ENCODE data around the gene DGKD. TPM values are rescaled to one million over a fixed set of nuclear protein-coding genes. Genes with fewer than 3 reads are reported as not detected.
A peak's percentile ranks its signal among the peaks of the same experiment; 100 is the strongest.

Gene DGKD
- total RNA-seq, 1 experiment from 2014 or later: 28.2 TPM

- Histone ChIP-seq H3K27ac (peak overlapping the region; percentile 46), H3K4me1 (peaks cover 20% of the 10 kb centered on the region), H3K9me3 (replicated peaks) (peaks cover 12% of the 10 kb centered on the region), H3K4me3 (no peak overlapping the region), H3K36me3 (peaks cover 4% of the 10 kb centered on the region; the same call in 1 of the 2 replicates), H3K27me3 (no peaks in the 10 kb centered on the region)
- DNase-seq: peak; percentile 51 to 58
These were observed 59.4 kb downstream of the DGKD start for GRCh38 chr2:233413559-233414272.

DNA sequence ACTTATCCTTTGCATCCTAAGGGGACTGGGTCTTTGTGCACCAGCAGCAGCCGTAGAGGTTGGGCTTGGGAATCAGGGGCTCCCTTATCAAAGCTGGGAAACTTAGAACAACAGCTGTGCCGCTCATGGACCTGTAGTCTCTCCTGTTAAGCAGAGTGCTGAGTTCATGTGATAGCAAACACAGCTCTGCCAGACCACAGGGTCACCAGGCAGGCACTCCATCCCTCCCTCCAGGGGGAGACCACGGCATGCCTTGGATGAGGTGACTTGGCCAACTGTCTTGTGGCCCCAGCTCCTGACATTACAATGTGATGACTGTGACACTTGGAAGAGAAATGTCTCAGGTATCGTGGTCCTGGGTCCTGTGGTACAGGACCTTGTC is 60.0 kb downstream of the DGKD start:
- Histone ChIP-seq H3K27ac (peak overlapping the region; percentile 46), H3K4me1 (peaks cover 20% of the 10 kb centered on the region), H3K36me3 (peaks cover 4% of the 10 kb centered on the region; the same call in 1 of the 2 replicates), H3K9me3 (replicated peaks) (peaks cover 12% of the 10 kb centered on the region), H3K4me3 (no peak overlapping the region), H3K27me3 (no peaks in the 10 kb centered on the region)
- DNase-seq: peak; percentile 55 to 56

DNA sequence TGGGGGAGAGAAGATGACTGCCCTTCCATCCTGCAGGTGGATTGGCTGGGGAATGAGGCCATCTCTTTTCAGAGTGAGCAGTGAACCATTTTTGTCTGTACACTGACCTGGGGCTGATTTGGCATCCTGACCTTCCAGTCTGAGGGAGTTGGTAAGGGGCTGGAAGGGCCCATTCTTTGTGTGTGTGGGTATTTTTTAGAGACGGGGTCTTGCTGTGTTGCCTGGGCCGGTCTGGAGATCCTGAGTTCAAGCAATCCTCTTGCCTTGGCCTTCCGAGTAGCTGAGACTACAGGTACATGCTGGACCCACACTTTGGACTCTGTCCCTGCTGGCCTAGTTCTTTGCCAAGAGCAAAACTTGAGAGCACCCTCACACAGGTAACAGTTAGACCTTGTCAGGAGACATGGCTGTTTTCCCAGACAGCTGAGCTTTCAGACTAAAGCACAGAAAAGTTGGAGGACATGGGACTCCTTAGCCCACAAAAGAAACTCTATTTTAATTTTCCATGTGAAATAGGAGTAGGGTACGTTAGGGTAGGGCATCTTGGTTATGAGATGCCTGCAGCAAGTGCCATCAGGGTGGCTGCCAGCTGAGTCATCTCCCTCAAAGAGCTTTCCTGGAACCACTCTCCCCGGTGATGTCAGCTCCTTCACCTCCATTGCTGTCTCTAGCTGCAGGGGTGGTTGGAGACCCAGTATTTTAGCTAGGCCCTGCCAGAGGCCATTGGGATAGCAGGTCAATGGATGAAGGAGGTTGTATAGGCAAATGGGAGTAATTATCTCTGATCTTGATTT is 60.7 kb downstream of the DGKD start:
- peak; percentile 25 to 35 for DNase-seq
- Histone ChIP-seq H3K36me3 (peaks cover 4% of the 10 kb centered on the region; the same call in 1 of the 2 replicates), H3K4me1 (peaks cover 20% of the 10 kb centered on the region), H3K27ac (peak overlapping the region; percentile 46), H3K9me3 (replicated peaks) (peaks cover 12% of the 10 kb centered on the region), H3K4me3 (no peak overlapping the region), H3K27me3 (no peaks in the 10 kb centered on the region)

GRCh38 chr2:233416199-233416598 is 61.9 kb downstream of the DGKD start:
- no peak for DNase-seq
- Histone ChIP-seq H3K9me3 (replicated peaks) (peaks cover 7% of the 10 kb centered on the region), H3K4me3 (no peak overlapping the region), H3K27me3 (no peaks in the 10 kb centered on the region), H3K36me3 (no peaks in the 10 kb centered on the region; the same call in 1 of the 2 replicates), H3K4me1 (peaks cover 20% of the 10 kb centered on the region), H3K27ac (no peak overlapping the region)

GRCh38 chr2:233416706-233417105 is 62.4 kb downstream of the DGKD start:
- Histone ChIP-seq H3K36me3 (no peaks in the 10 kb centered on the region; the same call in 1 of the 2 replicates), H3K27ac (no peak overlapping the region), H3K9me3 (replicated peaks) (0 out of 2 replicates have a peak, but pooled peaks cover 3% of the 10 kb centered on the region), H3K4me3 (no peak overlapping the region), H3K27me3 (no peaks in the 10 kb centered on the region), H3K4me1 (peaks cover 20% of the 10 kb centered on the region)
- DNase-seq: no peak

DNA sequence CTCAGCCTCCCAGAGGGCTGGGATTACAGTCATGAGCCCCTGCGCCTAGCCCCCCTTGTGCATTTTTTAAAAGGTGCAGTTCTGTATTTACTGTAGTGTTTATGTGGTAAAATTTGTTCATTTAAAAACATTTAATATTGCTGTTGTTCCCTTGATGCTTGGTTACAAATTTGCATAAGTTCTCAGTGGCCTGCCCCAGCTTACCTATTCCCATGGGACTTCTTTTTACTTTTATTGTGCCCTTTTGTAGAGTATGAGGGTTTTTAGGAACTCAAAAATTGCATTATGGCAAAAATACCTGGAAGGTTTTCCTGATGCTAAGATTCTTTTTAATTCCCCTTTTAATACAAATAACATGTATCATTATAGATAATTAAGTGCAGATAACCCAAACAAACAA is 63.0 kb downstream of the DGKD start:
- peaks cover 20% of the 10 kb centered on the region for H3K4me1 ChIP-seq
- DNase-seq: no peak
- H3K4me3 ChIP-seq: no peak overlapping the region
- no peaks in the 10 kb centered on the region for H3K27me3 ChIP-seq
- no peaks in the 10 kb centered on the region; the same call in 1 of the 2 replicates for H3K36me3 ChIP-seq
- 0 out of 2 replicates have a peak, but pooled peaks cover 3% of the 10 kb centered on the region for H3K9me3 ChIP-seq (replicated peaks)
- H3K27ac ChIP-seq: no peak overlapping the region

- no peaks in the 10 kb centered on the region; the same call in 1 of the 2 replicates for H3K36me3 ChIP-seq
- no peak overlapping the region for H3K27ac ChIP-seq
- no peak for DNase-seq
- no peak overlapping the region for H3K4me3 ChIP-seq
- no peaks in the 10 kb centered on the region for H3K9me3 ChIP-seq (replicated peaks)
- no peaks in the 10 kb centered on the region for H3K27me3 ChIP-seq
- peaks cover 20% of the 10 kb centered on the region for H3K4me1 ChIP-seq
These were observed 63.9 kb downstream of the DGKD start for GRCh38 chr2:233418052-233418760.

DNA sequence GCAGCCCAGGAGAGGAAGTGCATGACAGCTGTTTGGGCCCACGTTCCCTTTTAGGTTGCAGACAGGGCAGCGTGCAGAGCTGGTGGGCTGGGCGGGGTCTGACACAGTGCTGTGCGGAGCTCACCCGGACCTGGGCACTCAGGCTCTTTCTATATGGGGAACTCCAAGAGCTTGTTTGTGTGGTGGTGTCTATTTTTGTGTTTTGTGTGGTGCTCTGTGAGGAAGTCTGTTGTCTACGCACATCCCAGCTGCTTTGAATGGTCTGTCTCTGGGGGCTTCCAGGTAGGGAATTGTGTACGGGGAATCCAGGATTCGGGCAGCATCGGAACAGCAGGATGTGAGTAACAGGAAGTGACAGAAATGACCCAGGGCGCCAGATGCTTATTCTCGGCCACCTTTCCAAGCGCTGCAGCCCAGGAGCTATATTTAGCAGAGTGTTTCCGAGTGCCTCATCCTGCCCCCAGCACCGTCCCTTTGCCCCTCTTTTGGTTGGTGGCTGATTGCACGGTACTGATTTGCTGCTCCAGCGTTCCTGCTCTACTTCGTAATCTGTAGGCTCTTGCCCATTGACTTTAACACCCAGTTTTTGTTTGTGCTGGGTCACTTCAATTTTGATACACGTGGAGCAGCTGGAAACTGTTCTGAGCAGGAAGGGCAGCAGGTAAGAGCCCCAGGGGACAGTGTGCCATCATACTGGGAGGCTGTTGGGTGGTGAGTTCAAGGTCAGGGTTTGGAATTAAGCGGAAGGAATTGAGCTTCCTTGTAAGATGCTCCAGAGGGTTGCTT is 64.7 kb downstream of the DGKD start:
- Histone ChIP-seq H3K27me3 (no peaks in the 10 kb centered on the region), H3K4me1 (peaks cover 14% of the 10 kb centered on the region), H3K27ac (no peak overlapping the region), H3K9me3 (replicated peaks) (no peaks in the 10 kb centered on the region), H3K36me3 (no peaks in the 10 kb centered on the region; the same call in 1 of the 2 replicates), H3K4me3 (no peak overlapping the region)
- DNase-seq: no peak

GRCh38 chr2:233419602-233420391 is 65.5 kb downstream of the DGKD start:
- Histone ChIP-seq H3K27me3 (no peaks in the 10 kb centered on the region), H3K4me3 (no peak overlapping the region), H3K27ac (no peak overlapping the region), H3K9me3 (replicated peaks) (no peaks in the 10 kb centered on the region), H3K4me1 (peaks cover 6% of the 10 kb centered on the region), H3K36me3 (peaks cover 2% of the 10 kb centered on the region)
- DNase-seq: no peak

DNA sequence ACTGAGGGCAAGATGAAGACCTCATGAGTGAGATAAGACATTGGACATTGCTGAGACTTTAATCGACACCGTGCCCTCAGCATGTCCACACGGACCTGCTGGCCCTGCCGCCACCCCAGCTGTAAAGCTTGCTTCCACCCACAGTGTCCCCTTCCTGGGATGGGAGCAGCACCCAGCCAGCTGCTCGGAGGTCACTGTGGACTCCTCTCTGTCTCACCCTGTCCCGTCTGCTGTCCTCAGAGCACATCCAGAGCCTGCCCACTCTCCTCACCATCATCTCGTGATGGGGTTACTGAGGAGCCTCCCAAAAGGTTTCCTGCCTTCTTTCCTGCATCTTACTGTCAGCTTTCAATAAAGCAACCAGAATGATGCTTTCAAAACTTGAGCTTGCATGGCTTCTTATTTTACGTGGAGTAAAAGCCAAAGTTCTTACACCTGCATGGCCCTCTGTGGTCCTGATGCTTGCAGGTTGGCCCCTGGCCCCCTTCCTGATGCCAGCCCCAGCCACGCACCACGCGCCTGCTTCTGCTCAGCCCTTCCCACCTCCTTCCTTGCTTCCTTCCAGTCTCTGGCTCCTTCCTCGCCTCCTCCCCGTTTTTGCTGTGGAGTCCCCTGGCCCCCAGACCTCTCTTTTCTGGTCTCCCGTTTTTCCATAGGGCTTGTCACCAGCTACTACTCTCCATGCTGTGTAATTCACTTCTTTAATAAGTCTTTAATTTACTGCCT is 67.0 kb downstream of the DGKD start:
- Histone ChIP-seq H3K27ac (no peak overlapping the region), H3K36me3 (peaks cover 3% of the 10 kb centered on the region), H3K4me3 (no peak overlapping the region), H3K9me3 (replicated peaks) (no peaks in the 10 kb centered on the region), H3K4me1 (peaks cover 7% of the 10 kb centered on the region), H3K27me3 (no peaks in the 10 kb centered on the region)
- DNase-seq: no peak

- no peak overlapping the region for H3K27ac ChIP-seq
- no peak for DNase-seq
- peaks cover 12% of the 10 kb centered on the region for H3K4me1 ChIP-seq
- H3K36me3 ChIP-seq: peaks cover 3% of the 10 kb centered on the region
- H3K4me3 ChIP-seq: no peak overlapping the region
- H3K27me3 ChIP-seq: no peaks in the 10 kb centered on the region
- no peaks in the 10 kb centered on the region for H3K9me3 ChIP-seq (replicated peaks)
These were observed 67.9 kb downstream of the DGKD start for GRCh38 chr2:233422050-233422639.

- DNase-seq: no peak
- no peak overlapping the region for H3K27ac ChIP-seq
- H3K4me3 ChIP-seq: no peak overlapping the region
- no peaks in the 10 kb centered on the region for H3K9me3 ChIP-seq (replicated peaks)
- H3K4me1 ChIP-seq: peaks cover 12% of the 10 kb centered on the region
- no peaks in the 10 kb centered on the region for H3K27me3 ChIP-seq
- H3K36me3 ChIP-seq: peaks cover 3% of the 10 kb centered on the region
These were observed 68.6 kb downstream of the DGKD start for GRCh38 chr2:233422649-233423551.
